Astrocyte of the spinal cord (primary cell): ENCODE measurements around the gene ACER2.
"Not testable (repeated sequence)": the region's sequence is repeated elsewhere in the genome, so short reads cannot be mapped to it uniquely, and the experiment has no call there.

Experiments used
- DNase-seq: peaks from one replicate; pipeline ENCODE4 v3.0.0; 2011; ENCODE audit warnings: low read depth, low spot score
- H3K4me3 ChIP-seq: 2 replicates; pipeline ENCODE4 v1.5.1; 2011; ENCODE audit warnings: low read depth, mild to moderate bottlenecking, low read length, moderate library complexity
- in situ Hi-C: cut with HindIII; loops from 2 replicates; pipeline ENCODE4 v1.10.0; 2017; ENCODE audit warnings: low sequenced_read_pairs
- TF ChIP-seq, protein P1 (sequence below): IDR thresholded peaks from 2 replicates; pipeline ENCODE4 v1.5.1; 2012; ENCODE audit warnings: low read depth, mild to moderate bottlenecking, low read length, inconsistent platforms

The ACER2 gene

DNA sequence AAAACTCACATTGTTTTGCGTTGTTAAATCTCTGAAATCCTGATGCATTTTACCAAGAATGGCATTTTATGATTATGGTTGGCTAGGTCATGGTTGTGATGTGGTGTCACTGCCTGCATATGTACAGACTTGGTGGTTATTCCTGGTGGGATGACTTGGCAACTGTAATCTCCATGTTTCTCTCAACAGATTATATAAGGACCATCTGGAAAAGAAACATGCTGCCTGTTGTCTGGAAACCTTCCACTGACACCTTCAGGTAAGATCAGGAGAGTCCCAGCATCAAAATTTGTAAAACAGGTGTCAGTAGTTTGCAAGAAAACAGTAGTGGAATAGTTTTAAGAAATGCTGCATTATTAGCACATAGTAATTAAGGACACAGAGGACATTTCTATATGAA lies 3.0 kb upstream of the ACER2 start:
- TF ChIP-seq, protein P1, sequence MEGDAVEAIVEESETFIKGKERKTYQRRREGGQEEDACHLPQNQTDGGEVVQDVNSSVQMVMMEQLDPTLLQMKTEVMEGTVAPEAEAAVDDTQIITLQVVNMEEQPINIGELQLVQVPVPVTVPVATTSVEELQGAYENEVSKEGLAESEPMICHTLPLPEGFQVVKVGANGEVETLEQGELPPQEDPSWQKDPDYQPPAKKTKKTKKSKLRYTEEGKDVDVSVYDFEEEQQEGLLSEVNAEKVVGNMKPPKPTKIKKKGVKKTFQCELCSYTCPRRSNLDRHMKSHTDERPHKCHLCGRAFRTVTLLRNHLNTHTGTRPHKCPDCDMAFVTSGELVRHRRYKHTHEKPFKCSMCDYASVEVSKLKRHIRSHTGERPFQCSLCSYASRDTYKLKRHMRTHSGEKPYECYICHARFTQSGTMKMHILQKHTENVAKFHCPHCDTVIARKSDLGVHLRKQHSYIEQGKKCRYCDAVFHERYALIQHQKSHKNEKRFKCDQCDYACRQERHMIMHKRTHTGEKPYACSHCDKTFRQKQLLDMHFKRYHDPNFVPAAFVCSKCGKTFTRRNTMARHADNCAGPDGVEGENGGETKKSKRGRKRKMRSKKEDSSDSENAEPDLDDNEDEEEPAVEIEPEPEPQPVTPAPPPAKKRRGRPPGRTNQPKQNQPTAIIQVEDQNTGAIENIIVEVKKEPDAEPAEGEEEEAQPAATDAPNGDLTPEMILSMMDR = no peak
- DNase-seq = no peak
- in situ Hi-C loops = no loop called here
- no peak overlapping the region for H3K4me3 ChIP-seq

DNA sequence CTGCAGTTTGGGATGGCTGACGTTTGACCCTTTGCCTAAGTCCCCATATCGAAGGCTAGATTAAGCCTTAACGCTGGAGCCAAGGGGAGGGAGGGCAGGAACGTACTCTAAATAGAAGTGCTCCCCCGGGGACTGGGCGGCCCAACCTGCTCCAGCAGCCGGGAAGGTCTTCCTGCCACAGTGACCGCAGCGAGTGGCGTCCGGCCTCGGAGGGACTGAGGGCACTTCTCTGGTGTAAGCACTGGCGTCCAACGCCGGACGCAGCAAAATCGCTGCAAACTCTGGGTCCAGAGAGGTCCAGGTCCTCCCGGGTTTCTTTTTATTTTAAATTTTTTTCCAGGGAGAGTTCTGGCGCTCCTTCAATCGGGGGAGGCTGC lies 505 bp upstream of the ACER2 start:
- TF ChIP-seq, protein P1 = no peak
- in situ Hi-C loops = no loop called here
- DNase-seq = no peak

DNA sequence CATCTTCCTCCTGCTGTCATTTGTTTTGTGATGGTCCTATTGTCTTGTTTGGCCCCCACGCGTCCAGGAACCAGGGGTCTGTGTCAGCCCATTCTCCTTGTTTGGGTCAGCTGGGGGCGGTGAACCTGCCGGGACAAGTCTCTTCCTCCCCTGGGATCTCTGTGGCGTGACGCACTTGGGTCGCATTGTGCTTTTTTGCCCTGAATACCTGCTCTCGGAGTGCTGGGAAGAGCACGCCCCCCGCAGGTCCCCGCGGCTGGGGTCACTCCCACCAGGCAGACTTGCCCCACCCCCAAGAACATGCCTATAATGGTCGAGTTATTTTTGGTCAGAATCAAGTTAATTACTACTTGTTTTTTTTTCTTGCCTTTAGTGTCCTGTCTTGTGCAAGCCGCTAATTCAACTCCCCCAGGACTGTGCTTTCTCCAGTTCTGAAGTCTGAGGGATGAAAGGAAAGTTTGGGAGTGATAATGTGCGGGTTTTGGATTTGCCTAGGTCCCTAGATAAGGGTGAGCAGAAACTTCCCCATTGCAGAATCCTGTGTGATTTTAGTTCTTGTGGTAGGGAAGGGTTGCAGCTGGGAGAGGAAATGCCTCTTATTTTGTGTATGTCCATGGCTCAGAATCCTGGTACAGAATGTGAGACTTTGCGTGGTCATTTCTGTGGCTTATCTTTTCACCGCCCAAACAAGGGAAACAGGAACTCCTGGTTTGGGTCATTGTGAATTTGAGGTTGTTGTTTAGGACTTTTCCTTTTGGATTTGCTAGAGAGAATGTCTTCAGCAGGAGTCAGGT lies 789 bp downstream of the ACER2 start:
- H3K4me3 ChIP-seq = peak overlapping the region; percentile 62
- DNase-seq = no peak
- in situ Hi-C loops = no loop called here
- TF ChIP-seq, protein P1 = no peak

More for the DNA sequence above, 505 bp upstream of the ACER2 start:
- peak overlapping the region; percentile 62 for H3K4me3 ChIP-seq

DNA sequence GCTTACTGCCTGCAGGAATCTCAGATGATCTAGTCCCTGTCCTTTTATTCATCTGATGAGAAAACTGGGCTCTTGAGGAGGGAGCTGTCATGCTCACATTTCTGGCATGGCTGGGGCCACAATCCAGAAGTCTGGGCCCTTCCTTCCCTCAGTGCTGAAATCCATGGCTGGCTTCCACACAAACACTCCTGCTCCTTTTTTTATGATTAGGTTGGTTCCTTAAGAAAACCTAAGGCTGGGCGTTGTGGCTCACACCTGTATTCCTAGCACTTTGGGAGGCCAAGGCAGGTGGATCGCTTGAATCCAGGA lies 1.3 kb downstream of the ACER2 start:
- TF ChIP-seq, protein P1 = no peak
- DNase-seq = no peak
- H3K4me3 ChIP-seq = no peak overlapping the region
- in situ Hi-C loops = no loop called here

DNA sequence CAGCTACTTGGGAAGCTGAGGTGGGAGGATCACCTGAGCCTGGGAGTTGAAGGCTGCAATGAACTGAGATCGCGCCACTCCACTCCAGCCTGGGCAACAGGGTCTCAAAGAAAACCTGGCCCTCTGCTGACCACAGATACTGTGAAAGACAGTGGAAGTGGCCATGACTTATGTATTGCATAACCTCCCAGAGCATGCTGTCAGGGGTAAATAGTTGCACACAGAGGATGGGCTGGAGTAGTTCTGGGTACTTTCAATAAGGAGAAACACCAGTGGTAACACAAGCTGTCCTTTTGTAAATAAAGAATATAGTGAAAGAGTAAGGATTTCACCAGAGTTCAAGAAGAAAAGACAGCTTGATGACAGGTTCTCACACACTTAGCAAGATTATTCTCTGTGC lies 1.8 kb downstream of the ACER2 start:
- no peak overlapping the region for H3K4me3 ChIP-seq
- TF ChIP-seq, protein P1 = no peak
- DNase-seq = no peak
- in situ Hi-C loops = no loop called here

DNA sequence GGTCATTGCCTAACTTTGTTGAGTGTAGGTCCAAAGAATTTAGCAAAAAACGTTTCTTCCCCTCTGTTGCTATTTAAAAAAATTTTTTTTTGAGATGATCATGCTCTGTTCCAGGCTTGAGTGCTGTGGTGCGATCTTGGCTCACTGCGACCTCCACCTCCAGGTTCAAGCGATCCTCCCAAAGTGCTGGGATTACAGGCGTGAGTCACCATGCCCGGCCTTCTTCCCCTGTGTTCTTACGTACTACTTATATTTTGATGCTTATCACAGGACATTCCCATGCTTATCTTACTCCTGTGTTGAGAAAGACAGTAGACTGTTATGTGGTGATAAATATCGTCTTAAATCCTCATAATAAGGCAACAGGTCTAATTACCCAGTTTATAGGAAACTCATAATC lies 2.5 kb downstream of the ACER2 start:
- TF ChIP-seq, protein P1 = no peak
- H3K4me3 ChIP-seq = no peak overlapping the region
- in situ Hi-C loops = no loop called here
- no peak for DNase-seq

DNA sequence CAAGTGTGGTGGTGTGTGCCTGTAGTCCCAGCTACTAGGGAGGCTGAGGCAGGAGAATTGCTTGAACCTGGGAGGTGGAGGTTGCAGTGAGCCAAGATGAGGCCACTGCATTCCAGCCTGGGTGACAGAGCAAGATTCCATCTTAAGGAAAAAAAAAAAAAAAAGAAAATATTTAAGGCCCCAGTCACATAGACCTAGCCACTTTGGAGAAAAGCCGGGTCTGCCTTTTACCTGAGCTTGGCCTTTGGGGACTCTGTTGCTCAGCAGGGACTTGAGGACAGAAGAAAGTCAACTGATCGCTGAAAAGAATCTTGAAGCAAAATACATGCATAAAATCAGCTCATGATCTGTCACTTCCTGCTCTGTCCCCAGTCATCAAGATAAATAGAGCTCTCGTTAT lies 4.6 kb downstream of the ACER2 start:
- in situ Hi-C loops, DNase-seq, H3K4me3 ChIP-seq: not testable (repeated sequence)
